OCI-LY1 (cell line): ENCODE measurements around the gene SUGCT.

ENCODE experiments used
- H2AFZ ChIP-seq: fragments of 200-600 bp; sonication (generic), shearing (Covaris generic); 2 replicates; pipeline ENCODE4 v1.6.0; 2014; ENCODE audit warnings: antibody characterized with exemption, mild to moderate bottlenecking, low read length
- H3F3A ChIP-seq: fragments of 200-600 bp; sonication (generic), shearing (Covaris generic); 2 replicates; pipeline ENCODE4 v1.6.0; 2014; ENCODE audit warnings: mild to moderate bottlenecking, antibody characterized with exemption, low read length, moderate library complexity; ENCODE audit not compliant: insufficient read depth
- H3K27ac ChIP-seq: fragments of 200-600 bp; sonication (generic); 2 replicates; pipeline ENCODE4 v1.5.1; 2014; ENCODE audit warnings: low read length, mixed run types, mild to moderate bottlenecking, low read depth; ENCODE audit not compliant: poor library complexity, severe bottlenecking
- H3K27me3 ChIP-seq: fragments of 200-600 bp; sonication (generic); 2 replicates; pipeline ENCODE4 v1.6.0; 2014; ENCODE audit warnings: antibody characterized with exemption, mild to moderate bottlenecking, low read length, moderate library complexity; ENCODE audit not compliant: insufficient read depth
- H3K36me3 ChIP-seq: fragments of 200-600 bp; sonication (generic); 2 replicates; pipeline ENCODE4 v1.6.1; 2014; ENCODE audit warnings: mild to moderate bottlenecking, antibody characterized with exemption, low read length, moderate library complexity, mixed read lengths; ENCODE audit not compliant: insufficient read depth
- H3K4me1 ChIP-seq: fragments of 200-600 bp; sonication (generic); 2 replicates; pipeline ENCODE4 v1.5.1; 2014; ENCODE audit warnings: mild to moderate bottlenecking, low read length, moderate library complexity; ENCODE audit not compliant: insufficient read depth, severe bottlenecking
- H3K4me2 ChIP-seq: fragments of 200-600 bp; sonication (generic), shearing (Covaris generic); 2 replicates; pipeline ENCODE4 v1.6.1; 2014; ENCODE audit warnings: low read length
- H3K4me3 ChIP-seq: fragments of 200-600 bp; sonication (generic); 2 replicates; pipeline ENCODE4 v1.5.1; 2014; ENCODE audit warnings: low read length, low read depth, mild to moderate bottlenecking, mixed read lengths; ENCODE audit not compliant: poor library complexity, severe bottlenecking
- H3K79me2 ChIP-seq: fragments of 200-600 bp; shearing (Covaris generic); 2 replicates; pipeline ENCODE4 v1.6.1; 2016; ENCODE audit warnings: mixed run types, low read length, mixed read lengths; ENCODE audit not compliant: insufficient read depth
- H3K9ac ChIP-seq: fragments of 200-600 bp; sonication (generic), shearing (Covaris generic); 2 replicates; pipeline ENCODE4 v1.6.1; 2014; ENCODE audit warnings: mild to moderate bottlenecking, low read length, mixed read lengths
- H3K9me2 ChIP-seq: fragments of 200-600 bp; sonication (generic), shearing (Covaris generic); 2 replicates; pipeline ENCODE4 v1.6.1; 2014; ENCODE audit warnings: low read depth, mild to moderate bottlenecking, low read length, mixed read lengths
- H3K9me3 ChIP-seq: fragments of 200-600 bp; shearing (Covaris generic); 2 replicates; pipeline ENCODE4 v1.6.1; 2014; ENCODE audit warnings: low read length, mixed read lengths
- H4K20me1 ChIP-seq: fragments of 200-600 bp; sonication (generic), shearing (Covaris generic); 2 replicates; pipeline ENCODE4 v1.6.0; 2016; ENCODE audit warnings: mild to moderate bottlenecking, low read length; ENCODE audit not compliant: insufficient read depth
- EZH2 ChIP-seq: fragments of 200-600 bp; sonication (generic), shearing (Covaris generic); IDR thresholded peaks from 2 replicates; pipeline ENCODE4 v1.8.0; 2017; ENCODE audit warnings: borderline replicate concordance, mixed run types, mild to moderate bottlenecking, antibody characterized with exemption, low read length, moderate library complexity, mixed read lengths
- TF ChIP-seq, protein P1 (sequence below): fragments of 200-600 bp; sonication (generic), shearing (Covaris generic); IDR thresholded peaks from 2 replicates; pipeline ENCODE4 v1.5.1; 2017; ENCODE audit warnings: mild to moderate bottlenecking, antibody characterized with exemption, low read length, moderate library complexity, mixed read lengths

Gene SUGCT

DNA sequence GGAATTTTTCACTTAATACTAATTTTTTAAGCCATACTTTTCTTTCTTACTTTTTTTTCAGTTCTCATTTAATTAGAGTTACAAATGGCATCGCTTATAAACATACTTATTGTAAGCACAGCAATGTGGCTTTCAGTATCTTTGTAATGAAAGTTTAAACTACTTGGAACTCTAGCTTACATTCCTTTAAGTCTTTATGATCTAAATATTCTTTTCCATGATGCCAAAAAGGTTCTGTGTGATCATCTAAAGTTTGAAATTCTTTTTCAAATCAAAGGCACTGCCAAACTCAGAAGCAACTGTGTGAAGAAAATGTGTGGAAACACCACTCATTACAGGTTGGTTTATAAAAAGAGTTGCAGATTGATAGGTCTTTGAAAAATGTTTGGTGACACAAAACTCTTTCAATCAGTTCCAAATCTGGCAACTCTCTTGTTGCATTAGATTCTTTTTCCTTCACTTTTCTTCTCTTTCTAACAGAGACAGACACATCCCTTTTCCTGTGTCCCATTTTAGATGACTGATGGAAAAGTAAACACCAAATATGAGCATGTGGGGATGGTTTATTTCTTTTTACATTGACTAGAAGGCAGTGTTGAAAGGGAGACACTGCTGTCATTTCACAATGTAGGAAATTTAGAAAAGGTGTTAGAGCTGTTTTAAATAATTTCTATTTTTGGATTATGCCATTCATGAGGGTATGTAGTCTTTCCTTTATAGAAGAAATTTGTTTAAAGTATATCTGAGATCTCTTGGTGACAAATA lies 392.3 kb downstream of the SUGCT start:
- H3F3A ChIP-seq, result no peaks in the 10 kb centered on the region
- H3K9me2 ChIP-seq, result no peaks in the 10 kb centered on the region
- no peaks in the 10 kb centered on the region for H4K20me1 ChIP-seq
- H3K9ac ChIP-seq, result no peak overlapping the region
- no peaks in the 10 kb centered on the region for H3K36me3 ChIP-seq
- no peaks in the 10 kb centered on the region for H3K27me3 ChIP-seq
- no peak overlapping the region for H2AFZ ChIP-seq
- H3K9me3 ChIP-seq, result no peaks in the 10 kb centered on the region
- H3K79me2 ChIP-seq, result no peaks in the 10 kb centered on the region
- TF ChIP-seq EZH2, result no peak
- TF ChIP-seq, protein P1, sequence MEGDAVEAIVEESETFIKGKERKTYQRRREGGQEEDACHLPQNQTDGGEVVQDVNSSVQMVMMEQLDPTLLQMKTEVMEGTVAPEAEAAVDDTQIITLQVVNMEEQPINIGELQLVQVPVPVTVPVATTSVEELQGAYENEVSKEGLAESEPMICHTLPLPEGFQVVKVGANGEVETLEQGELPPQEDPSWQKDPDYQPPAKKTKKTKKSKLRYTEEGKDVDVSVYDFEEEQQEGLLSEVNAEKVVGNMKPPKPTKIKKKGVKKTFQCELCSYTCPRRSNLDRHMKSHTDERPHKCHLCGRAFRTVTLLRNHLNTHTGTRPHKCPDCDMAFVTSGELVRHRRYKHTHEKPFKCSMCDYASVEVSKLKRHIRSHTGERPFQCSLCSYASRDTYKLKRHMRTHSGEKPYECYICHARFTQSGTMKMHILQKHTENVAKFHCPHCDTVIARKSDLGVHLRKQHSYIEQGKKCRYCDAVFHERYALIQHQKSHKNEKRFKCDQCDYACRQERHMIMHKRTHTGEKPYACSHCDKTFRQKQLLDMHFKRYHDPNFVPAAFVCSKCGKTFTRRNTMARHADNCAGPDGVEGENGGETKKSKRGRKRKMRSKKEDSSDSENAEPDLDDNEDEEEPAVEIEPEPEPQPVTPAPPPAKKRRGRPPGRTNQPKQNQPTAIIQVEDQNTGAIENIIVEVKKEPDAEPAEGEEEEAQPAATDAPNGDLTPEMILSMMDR, result no peak
- no peak overlapping the region for H3K27ac ChIP-seq
- no peaks in the 10 kb centered on the region for H3K4me1 ChIP-seq
- H3K4me3 ChIP-seq, result no peak overlapping the region
- H3K4me2 ChIP-seq, result no peak overlapping the region

DNA sequence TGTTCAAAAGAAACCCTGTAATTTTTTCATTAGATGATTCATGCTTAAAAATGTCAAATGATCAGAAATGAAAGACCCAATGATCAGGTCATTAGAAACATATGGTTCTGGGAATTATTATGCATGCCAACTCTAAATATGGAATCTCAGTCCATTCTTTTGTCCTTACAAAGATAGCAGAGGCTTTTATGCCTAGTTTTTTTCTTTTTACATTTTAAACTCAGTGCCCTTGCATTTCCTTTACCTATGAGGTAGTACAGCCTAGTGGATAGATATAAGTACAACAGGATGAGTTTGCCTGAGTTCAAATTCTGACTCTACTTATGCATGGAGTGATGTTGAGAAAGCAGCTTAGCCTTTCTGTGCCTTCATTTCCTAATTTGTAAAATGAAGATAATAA lies 392.9 kb downstream of the SUGCT start:
- Histone ChIP-seq H3K9me2 (no peaks in the 10 kb centered on the region), H3F3A (no peaks in the 10 kb centered on the region), H3K79me2 (no peaks in the 10 kb centered on the region), H3K4me2 (no peak overlapping the region), H3K27me3 (no peaks in the 10 kb centered on the region), H3K4me1 (no peaks in the 10 kb centered on the region), H3K27ac (no peak overlapping the region), H3K4me3 (no peak overlapping the region), H4K20me1 (no peaks in the 10 kb centered on the region), H3K36me3 (no peaks in the 10 kb centered on the region), H2AFZ (no peak overlapping the region), H3K9me3 (no peaks in the 10 kb centered on the region), H3K9ac (no peak overlapping the region)
- TF ChIP-seq, protein P1, result no peak
- no peak for TF ChIP-seq EZH2

DNA sequence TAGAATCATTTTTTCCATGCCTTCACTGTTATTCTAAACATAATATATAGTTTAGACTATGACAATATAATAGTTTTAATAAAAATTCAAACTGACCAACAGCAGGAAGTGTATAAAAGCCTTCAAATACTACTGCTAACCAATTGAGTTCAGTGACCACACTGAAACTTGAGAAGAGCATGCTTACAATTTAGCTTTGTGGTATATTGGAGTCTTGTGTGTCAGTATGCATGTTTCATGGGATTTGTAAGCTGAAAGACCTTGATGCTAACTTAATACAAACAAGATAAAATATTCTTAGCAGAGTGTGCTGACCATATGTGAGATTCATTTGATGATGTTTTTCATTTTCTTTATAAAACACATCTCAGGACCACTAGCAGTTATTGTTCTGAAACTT lies 395.5 kb downstream of the SUGCT start:
- Histone ChIP-seq H4K20me1 (no peaks in the 10 kb centered on the region), H3K36me3 (no peaks in the 10 kb centered on the region), H3K27ac (no peak overlapping the region), H2AFZ (no peak overlapping the region), H3K9ac (no peak overlapping the region), H3F3A (no peaks in the 10 kb centered on the region), H3K4me2 (no peak overlapping the region), H3K9me3 (no peaks in the 10 kb centered on the region), H3K27me3 (no peaks in the 10 kb centered on the region), H3K4me3 (no peak overlapping the region), H3K4me1 (no peaks in the 10 kb centered on the region), H3K79me2 (no peaks in the 10 kb centered on the region), H3K9me2 (no peaks in the 10 kb centered on the region)
- no peak for TF ChIP-seq EZH2

DNA sequence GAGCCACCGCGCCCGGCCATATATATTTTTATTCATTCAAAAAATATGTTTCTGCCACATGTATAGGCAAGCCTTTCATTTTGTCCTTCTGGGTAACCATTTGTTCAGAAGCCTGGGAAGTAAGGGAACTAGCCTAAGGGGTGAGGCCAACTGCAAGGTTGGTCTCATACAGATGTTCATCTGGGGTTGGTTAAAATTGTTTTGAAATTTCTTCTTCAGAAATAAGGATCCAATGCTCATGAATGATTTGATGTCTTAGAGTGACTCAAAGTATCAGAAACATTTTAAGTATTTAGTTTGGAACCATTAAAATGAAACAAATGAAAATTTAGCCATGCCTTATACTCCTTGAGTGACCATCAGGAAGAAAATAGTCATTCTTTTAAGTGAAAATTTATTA lies 397.2 kb downstream of the SUGCT start:
- H4K20me1 ChIP-seq, result no peaks in the 10 kb centered on the region
- H2AFZ ChIP-seq, result no peak overlapping the region
- H3K79me2 ChIP-seq, result no peaks in the 10 kb centered on the region
- no peaks in the 10 kb centered on the region for H3K4me1 ChIP-seq
- H3K27ac ChIP-seq, result no peak overlapping the region
- TF ChIP-seq, protein P1, result no peak
- TF ChIP-seq EZH2, result no peak
- H3K4me2 ChIP-seq, result no peak overlapping the region
- H3F3A ChIP-seq, result no peaks in the 10 kb centered on the region
- no peaks in the 10 kb centered on the region for H3K9me3 ChIP-seq
- no peaks in the 10 kb centered on the region for H3K36me3 ChIP-seq
- H3K9me2 ChIP-seq, result no peaks in the 10 kb centered on the region
- no peak overlapping the region for H3K4me3 ChIP-seq
- H3K9ac ChIP-seq, result no peak overlapping the region
- H3K27me3 ChIP-seq, result no peaks in the 10 kb centered on the region
